ENCODE data around the gene CORO2B. TPM values are rescaled to one million over a fixed set of nuclear protein-coding genes. Genes with fewer than 3 reads are reported as not detected.

CORO2B gene
- polyA plus RNA-seq, 1 donor from 2014 or later, result 15.1 TPM

GRCh38 chr15:68597581-68597980 is 18.8 kb downstream of the CORO2B start:
- H4K20me1 ChIP-seq (ENCODE audit: insufficient read depth), result no peaks in the 10 kb centered on the region
- H3K9me3 ChIP-seq (ENCODE audit: low read length), result no peaks in the 10 kb centered on the region
- H3K27me3 ChIP-seq (ENCODE audit: insufficient read depth, low read depth, low read length), result no peaks in the 10 kb centered on the region
- no peak overlapping the region for H2AFZ ChIP-seq (ENCODE audit: low read depth, low read length)
- TF ChIP-seq TAF1 (IDR thresholded peaks at IDR 0.05; ENCODE audit: low read depth), result no peak
- no peak for TF ChIP-seq EZH2 (IDR thresholded peaks at IDR 0.05; ENCODE audit: borderline replicate concordance, insufficient read depth, low read length, poor library complexity, severe bottlenecking)
- TF ChIP-seq SMC3 (conservative IDR thresholded peaks at IDR 0.05; ENCODE audit: poor library complexity), result no peak
- H3K9ac ChIP-seq (ENCODE audit: low read length), result no peak overlapping the region
- H3F3A ChIP-seq (ENCODE audit: insufficient read depth, low read length, poor library complexity, severe bottlenecking), result no peaks in the 10 kb centered on the region
- no peak overlapping the region for H3K4me3 ChIP-seq (ENCODE audit: low read length)
- H3K36me3 ChIP-seq (ENCODE audit: insufficient read depth, low read length), result no peaks in the 10 kb centered on the region
- H3K4me2 ChIP-seq (ENCODE audit: low read length), result no peak overlapping the region
- no peak overlapping the region for H3K27ac ChIP-seq (ENCODE audit: low read length)
- peaks cover 25% of the 10 kb centered on the region for H3K79me2 ChIP-seq (replicated peaks; ENCODE audit: insufficient read depth, low read length)
- no peaks in the 10 kb centered on the region for H3K9me2 ChIP-seq (ENCODE audit: insufficient read depth, low read length)

GRCh38 chr15:68598171-68599152 is 19.7 kb downstream of the CORO2B start:
- no peaks in the 10 kb centered on the region for H3F3A ChIP-seq (ENCODE audit: insufficient read depth, low read length, poor library complexity, severe bottlenecking)
- no peaks in the 10 kb centered on the region for H3K27me3 ChIP-seq (ENCODE audit: insufficient read depth, low read depth, low read length)
- H3K79me2 ChIP-seq (replicated peaks; ENCODE audit: insufficient read depth, low read length), result peaks cover 25% of the 10 kb centered on the region
- H2AFZ ChIP-seq (ENCODE audit: low read depth, low read length), result no peak overlapping the region
- no peak overlapping the region for H3K4me2 ChIP-seq (ENCODE audit: low read length)
- H3K36me3 ChIP-seq (ENCODE audit: insufficient read depth, low read length), result no peaks in the 10 kb centered on the region
- no peaks in the 10 kb centered on the region for H3K9me3 ChIP-seq (ENCODE audit: low read length)
- H3K9me2 ChIP-seq (ENCODE audit: insufficient read depth, low read length), result no peaks in the 10 kb centered on the region
- H3K4me3 ChIP-seq (ENCODE audit: low read length), result no peak overlapping the region
- no peaks in the 10 kb centered on the region for H4K20me1 ChIP-seq (ENCODE audit: insufficient read depth)
- H3K9ac ChIP-seq (ENCODE audit: low read length), result peak overlapping the region; percentile 36
- TF ChIP-seq CTCF (IDR thresholded peaks at IDR 0.05; ENCODE audit: poor library complexity, severe bottlenecking) (no peak), EZH2 (IDR thresholded peaks at IDR 0.05; ENCODE audit: borderline replicate concordance, insufficient read depth, low read length, poor library complexity, severe bottlenecking) (no peak), MXI1 (conservative IDR thresholded peaks at IDR 0.05; ENCODE audit: poor library complexity, severe bottlenecking) (no peak), TAF1 (IDR thresholded peaks at IDR 0.05; ENCODE audit: low read depth) (no peak), REST (IDR thresholded peaks at IDR 0.05; ENCODE audit: borderline replicate concordance) (no peak), RAD21 (conservative IDR thresholded peaks at IDR 0.05) (no peak), EP300 (conservative IDR thresholded peaks at IDR 0.05; ENCODE audit: poor library complexity, severe bottlenecking) (no peak), POLR2AphosphoS5 (IDR thresholded peaks at IDR 0.05) (no peak), SMC3 (conservative IDR thresholded peaks at IDR 0.05; ENCODE audit: poor library complexity) (no peak)
- H3K27ac ChIP-seq (ENCODE audit: low read length), result peak overlapping the region; percentile 55

Measured in neural cell (in vitro differentiated cells).